ENCODE measurements around the gene SLITRK6.

DNA sequence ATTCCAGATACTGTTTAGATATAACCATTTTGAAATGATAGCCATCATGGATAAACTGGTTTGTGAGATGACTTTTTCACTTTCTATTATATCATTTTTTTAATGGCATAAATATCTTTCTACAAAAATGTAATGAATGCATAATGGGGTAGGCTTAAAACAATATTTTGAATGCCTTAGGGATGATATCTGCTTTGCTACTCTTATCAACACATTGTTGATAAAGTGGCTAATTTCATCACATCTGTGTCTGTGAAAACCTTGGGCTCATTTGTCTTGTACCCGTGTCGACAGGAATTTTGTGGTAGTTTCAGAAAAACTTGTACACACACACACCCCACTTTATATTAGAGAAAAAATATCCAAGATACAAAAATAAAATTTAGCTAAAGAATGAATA lies 44.1 kb downstream of the SLITRK6 start:
- TF ChIP-seq, protein P1, sequence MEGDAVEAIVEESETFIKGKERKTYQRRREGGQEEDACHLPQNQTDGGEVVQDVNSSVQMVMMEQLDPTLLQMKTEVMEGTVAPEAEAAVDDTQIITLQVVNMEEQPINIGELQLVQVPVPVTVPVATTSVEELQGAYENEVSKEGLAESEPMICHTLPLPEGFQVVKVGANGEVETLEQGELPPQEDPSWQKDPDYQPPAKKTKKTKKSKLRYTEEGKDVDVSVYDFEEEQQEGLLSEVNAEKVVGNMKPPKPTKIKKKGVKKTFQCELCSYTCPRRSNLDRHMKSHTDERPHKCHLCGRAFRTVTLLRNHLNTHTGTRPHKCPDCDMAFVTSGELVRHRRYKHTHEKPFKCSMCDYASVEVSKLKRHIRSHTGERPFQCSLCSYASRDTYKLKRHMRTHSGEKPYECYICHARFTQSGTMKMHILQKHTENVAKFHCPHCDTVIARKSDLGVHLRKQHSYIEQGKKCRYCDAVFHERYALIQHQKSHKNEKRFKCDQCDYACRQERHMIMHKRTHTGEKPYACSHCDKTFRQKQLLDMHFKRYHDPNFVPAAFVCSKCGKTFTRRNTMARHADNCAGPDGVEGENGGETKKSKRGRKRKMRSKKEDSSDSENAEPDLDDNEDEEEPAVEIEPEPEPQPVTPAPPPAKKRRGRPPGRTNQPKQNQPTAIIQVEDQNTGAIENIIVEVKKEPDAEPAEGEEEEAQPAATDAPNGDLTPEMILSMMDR (IDR thresholded peaks at IDR 0.05), result no peak
- no peak for TF ChIP-seq POLR2A (IDR thresholded peaks at IDR 0.05)

Data from right lobe of liver (tissue), 4 donors.